NCI-H2029 treated with DMSO at 0.1 percent for 48 hours (cell line): ENCODE measurements around the gene THRB.
"Not testable (repeated sequence)": the region's sequence is repeated elsewhere in the genome, so short reads cannot be mapped to it uniquely, and the experiment has no call there.

Source experiments
- DNase-seq: peaks from one replicate; lab custom pipeline; 2025; lab: John Stamatoyannopoulos, UW

The THRB gene

DNA sequence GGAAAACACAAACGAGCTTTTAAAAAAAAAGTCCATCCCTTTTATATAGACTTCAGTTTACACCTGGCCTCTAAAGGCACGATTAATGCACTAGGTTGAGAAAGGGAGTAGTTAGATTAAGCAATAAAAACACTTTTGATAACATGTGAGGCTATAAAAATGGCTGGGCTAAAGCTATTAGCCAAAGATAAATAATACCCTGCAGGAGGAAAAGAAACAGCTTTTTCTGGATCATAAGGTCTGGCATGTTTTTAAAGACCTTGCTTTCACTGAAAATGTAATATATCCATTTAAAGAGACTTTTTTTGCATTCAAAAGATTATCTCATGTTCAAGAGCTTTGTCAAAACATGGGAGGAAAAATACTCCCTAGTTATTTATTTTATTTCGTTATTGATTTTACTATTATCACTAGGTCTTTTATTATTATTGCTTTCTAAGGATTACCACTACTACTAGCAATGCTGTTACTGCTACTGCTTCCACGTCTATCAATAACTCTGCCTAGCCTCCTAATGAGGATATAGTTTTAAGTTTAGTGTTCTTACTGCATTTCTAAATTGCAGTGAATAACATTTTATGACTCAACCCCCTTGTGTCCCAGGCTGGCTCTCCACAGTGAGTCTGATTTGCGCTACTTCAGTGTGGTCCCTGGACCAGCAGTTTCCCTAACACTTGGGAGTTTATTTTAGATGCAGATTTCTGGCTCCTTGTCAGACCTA lies 93.4 kb downstream of the THRB start:
- no peak for DNase-seq

DNA sequence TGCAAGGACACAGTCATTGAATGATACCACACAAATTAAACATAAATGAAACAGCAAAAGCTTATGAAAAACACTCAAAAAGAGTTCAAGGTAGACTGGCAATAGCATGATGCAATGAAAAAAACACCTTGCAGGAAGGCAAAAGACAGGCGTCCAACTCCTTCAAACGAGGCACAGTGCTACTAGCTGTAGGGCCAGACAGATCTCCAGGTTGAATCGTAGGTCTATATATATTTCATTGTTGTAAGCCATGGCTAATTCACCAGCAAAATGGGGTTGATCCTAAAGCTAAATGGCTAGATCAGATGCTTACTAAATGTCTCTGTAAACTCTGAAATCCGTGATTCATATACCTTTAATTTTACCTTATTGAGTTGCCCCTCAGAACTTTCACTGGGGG lies 94.2 kb downstream of the THRB start:
- DNase-seq, result no peak

DNA sequence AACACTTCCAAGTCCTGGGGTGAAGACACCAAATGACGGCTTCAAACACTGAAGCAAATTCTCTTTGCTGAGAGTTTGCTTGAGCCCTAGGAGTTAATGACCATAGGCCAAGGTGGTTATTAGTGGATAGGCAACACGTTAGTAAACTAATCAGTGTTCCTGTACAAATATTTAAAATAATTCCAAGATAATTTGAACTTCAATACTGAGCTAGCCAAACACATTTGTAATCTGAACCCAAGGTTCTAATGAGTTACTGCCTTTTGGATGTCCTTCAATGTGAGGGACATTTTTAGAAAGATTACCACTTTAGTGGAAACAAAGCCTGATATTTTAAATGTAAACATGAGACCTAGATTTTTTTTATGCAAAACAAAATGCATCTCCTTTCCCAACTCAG lies 94.6 kb downstream of the THRB start:
- DNase-seq, result no peak

DNA sequence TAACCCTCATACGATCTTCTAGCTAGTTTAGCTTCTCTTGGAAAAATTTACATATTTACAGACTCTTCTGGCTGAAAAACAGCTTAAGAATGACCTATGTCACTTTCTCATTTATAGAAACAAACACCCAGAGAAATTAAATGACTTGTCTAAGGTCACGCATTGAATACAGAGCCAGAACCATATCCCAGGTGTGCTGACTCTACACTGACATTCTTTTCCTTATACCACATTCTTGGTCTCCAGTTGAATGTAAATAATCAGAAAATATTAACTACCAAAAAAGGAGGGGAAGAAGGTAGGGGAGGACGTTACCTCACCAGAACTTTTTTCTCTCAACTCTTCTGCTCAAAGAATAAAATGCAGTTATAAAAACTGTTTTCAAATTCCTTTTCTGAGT lies 95.0 kb downstream of the THRB start:
- no peak for DNase-seq

DNA sequence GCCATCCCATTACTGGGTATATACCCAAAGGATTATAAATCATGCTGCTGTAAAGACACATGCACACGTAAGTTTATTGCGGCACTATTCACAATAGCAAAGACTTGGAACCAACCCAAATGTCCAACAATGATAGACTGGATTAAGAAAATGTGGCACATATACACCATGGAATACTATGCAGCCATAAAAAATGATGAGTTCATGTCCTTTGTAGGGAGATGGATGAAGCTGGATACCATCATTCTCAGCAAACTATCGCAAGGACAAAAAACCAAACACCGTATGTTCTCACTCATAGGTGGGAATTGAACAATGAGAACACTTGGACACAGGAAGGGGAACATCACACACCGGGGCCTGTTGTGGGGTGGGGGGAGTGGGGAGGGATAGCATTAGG lies 95.9 kb downstream of the THRB start:
- not testable (repeated sequence) for DNase-seq

DNA sequence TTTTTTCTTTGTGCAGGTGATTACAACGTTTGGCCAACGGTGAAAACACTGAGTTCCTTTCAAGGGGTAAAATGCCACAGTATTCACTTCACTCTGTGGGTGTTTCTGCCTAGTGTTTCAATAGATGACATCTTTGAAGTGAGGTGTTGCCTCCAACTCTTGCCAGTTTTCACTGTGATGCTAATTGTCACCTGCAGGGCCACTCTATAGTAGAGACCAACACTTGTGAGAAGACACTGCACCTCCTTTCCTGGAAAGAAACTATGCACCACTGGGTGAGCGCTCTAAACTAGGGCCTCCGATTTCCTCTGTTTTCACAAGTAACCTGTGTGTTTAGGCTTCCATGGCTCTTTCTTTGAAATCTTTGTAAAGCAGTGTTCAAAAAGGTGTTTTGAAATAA lies 98.3 kb downstream of the THRB start:
- DNase-seq, result no peak

DNA sequence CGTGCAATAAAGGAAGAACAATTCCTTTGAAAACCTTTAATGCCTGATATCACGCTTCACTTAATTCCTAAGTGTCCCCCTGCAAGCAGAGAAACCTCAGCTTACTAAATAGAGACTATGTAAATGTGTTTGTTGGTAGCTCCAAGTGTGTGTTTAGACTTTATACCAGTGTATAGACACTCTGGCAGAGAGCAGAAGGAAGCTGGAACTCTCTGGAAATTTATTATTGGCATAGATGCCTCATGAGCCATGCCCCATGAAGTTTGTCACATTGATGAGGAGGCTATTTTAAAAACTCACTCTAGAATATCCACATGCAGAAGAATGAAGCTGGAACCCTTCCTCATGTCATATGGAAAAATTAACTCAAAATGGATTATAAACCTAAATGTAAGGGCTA lies 99.9 kb downstream of the THRB start:
- DNase-seq, result no peak

DNA sequence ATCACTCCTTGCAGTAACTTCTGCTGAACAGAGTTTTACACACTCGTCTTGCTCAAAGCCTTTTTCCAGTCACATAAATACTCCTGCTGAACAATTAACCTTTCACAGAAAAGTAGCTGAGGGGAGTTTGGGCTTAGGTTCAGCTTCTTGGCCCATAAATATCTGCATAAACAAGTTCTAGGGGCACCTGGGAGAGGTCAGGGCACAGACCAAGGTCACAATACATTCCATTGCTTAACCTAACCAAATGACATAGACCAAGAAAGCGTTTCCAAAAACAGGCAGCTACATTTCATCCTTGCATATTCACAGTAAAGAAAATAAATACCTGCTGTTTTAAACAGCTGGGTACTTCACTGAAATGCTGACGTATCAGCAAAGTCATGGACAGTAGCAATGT lies 101.3 kb downstream of the THRB start:
- DNase-seq, result no peak

DNA sequence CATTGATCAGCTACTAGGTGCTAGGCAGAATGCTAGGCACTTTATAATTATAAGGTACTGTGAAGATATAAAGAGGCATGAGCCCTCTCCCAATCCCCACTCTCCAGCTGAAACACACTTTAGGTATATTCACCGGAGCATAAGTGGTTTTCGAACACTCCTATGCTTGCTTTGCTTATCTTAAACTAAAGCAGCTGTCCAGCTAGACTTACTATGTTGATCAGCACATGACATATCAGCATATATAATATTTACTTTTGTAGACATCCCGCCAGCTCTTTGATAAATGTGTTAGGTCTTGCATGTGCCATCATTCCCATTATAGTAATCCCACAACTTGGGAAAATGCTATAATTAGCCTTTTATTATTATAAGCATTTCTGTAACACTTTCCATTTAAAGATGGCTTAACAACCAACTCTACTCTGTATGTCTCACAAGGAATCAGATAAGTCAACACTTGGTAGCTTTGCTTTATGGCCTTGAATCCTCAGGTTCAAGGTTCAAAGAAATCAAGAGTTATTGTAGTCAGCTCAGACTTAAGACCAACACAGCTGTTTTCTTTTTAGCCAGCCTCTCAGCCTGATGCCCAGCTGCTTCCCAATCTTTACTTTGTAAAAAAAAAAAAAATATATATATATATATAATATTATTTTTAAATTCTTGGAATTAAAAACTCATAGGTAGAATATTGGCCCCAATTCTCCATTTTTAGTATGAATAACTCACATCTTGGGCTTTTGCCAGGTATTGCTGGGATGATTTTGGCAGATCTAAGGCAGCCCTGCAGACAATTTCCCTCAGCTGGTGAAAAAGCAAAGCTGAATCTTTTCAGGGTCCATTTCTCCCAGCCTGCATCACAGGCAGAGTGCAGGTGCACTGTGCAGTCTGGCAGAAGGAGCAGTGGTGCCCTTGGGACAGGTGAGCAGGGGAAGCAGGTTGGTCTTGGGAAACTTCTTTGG lies 104.2 kb downstream of the THRB start:
- no peak for DNase-seq

DNA sequence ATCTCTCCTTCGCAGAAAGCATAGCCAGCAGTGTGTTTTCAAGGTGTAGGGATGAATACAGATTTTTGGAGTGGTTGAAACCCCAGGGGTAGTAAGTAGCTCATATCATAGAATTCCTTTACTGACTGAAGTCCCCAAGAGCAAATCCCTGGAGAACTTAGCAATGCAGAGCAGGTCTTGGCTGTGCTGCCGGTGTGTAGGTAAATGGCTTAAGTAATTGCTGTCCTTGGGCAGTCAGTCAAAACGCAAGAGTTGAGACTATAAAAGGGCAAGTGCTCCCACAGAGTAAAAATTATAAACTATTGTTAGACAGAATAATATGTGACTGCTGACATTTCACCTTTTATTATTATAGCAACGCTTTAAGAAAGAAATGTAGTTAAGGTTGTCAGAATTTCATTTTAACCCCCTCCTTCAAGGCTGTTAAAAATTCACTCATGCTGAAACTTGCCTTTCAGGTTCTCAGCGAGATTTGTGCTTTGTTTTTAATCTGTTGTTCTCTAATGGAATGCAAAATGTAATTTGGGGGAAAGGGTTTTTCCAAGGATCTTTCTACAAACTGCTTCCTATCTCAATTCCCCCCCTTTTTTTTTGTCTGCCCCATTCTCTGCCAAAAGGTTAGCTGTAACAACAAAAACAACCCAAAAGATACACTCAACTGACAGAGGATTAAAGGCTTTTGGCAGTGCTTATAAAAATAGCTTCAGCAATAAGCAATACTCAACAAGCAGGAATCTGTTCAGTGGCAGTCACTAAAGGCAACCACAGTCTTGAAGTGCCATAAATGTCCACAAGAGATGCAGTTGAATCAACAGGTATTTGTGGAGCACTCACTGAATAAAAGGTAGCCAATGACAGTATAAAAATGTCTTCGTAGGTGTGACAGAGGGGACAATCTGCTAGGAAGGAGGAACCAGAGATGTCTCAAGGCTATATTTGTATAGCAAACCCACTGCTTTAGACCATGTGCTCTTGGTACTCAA lies 105.3 kb downstream of the THRB start:
- DNase-seq, result no peak

DNA sequence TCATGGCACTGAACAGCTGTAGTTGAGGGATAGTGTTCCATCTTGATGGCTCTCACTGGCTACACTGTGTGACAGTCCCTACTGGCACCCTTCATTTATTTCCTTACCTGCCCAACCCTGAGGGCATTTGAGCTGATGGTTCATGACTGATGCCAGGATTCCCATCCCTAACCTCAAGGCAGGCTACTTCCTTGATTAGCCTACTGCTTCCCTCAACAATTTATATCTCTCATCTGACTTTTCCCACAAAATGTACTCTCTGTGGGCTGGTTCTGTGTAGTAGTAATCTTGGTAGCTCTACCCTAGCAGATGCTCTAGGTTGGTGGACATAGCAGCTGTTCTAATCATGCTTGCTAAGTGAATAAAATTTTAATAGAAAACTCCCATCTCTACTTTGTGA lies 106.0 kb downstream of the THRB start:
- no peak for DNase-seq

DNA sequence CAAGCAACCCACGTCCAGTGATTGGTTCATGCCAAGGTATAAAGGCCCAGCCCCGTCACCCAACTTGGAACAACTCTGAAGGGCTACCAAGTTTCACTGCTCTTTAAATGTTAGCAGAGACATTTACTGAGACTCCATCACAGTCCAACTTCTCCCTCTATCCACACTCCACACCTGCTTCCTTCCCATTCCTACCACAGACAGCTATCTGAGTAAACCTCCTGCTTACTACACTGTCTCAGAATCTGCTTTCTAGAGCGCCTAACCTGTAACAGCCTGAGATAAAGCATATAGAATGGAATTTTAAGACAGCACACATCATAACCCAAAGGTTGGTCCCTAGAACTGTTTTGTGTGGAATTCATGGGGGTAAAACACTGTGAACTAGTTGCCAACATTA lies 106.5 kb downstream of the THRB start:
- DNase-seq, result no peak

DNA sequence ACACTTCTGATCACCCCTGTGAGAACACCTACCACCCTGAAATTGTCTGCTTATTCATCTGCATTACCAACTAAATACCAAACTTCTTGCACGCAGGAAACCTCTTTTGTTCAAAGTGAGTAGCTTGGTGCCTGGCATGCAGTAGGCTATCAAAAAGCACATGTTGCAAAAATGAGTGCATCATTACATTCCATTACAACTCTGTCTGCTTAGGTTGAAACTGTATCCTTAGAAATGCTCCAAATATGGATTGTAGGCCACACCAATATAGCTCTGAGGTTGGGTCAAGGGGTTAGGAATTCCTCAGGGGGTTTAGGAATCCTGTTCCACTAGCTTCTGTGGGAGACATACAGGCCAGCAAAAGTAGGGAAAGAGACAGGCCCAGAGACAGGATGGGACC lies 107.2 kb downstream of the THRB start:
- no peak for DNase-seq

DNA sequence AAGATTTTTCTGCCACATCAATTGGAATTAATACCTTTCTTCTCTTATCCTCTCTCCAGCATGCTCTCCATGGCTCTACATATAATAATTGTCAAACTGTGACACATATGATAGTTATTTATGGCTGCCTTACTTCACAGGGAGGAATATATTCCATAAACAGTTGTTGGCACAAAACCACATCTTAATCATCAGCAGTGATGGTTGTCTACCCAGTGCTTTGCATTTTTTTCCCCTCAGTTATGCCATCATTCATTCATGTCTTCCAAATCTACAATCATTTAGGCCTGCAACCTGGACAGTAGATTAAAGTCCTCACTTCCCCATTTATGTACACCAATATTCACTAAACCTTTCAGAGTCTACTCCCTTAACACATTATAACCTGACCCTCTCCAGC lies 107.7 kb downstream of the THRB start:
- DNase-seq, result no peak

DNA sequence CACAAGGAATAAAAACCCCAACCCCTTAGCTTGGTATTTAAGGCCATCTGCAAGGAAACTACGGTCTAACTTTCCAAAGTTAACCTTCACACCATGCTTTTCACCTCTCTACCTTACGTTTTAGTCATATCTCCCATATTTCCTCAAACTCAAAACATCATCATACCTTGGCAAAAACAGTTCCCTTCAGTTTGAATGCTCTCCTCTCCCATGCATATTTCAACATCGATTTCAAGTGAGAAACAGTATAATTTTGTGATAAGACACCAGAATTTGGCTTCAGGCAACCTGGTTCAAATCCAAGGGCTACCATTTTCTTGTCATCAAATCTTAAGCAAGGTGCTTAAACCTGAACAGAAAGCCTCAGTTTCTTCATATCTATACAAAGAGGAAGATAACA lies 108.2 kb downstream of the THRB start:
- DNase-seq, result no peak

DNA sequence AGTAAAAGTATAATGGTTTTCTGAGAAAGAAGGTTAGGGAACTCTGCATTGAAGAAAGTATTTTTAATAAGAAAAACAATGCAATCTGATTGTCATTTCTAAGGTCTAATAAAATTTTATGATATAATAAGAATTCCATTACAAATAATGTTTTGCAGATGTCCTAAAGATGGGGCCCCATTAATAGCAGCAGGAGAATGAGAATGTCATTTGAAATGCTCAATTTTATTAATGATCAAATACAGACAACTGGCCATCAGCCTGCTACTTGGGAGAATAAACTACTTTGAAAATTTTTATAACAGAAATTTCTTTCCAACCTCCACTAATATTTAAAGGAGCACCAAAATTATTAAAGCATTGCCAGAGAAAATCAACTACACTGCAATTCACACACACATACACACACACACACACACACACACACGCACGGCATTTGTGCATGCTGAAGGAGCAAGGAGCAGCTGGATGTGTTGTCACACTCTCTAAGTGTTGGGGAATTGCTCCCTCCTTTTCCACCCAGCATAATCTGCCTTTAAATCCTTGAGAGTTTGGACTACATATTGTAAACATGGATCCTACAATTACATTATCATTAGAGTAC lies 109.5 kb downstream of the THRB start:
- DNase-seq, result no peak

DNA sequence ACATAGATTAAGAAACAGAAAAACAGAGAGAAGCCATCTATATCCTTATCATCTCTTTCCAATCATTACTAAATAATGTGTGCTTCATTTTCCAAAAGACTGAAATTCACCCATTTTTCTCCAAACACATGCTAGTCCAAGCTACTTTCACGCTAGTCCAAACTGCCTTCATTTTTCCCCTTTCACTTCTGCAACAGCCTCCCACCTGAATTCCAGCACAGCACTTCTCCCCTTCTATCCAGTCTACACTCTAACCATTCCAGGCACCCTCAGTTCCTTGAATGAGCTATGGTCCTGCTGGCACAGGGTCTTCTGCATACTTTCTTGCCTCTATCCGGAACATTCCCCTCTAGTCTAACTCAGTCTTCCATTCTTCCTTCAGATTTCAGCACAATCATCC lies 112.0 kb downstream of the THRB start:
- no peak for DNase-seq

DNA sequence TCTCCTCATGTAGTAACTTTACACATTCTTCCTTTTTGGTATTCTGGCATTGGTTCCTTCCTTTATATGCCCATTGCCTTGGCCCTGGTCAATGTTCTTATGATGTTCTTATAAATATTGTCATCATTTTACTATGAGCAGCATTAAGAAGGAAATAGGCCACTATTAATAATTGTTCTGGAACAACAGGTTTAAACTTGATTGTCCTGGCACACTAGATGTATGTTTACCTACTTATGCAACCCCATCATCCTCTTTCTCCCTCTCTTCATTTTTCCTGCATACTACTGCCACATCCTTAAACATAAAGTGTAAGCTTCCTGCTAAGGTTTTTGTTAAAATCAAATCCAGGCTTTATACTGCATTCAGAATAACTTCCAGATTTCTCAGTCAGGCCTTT lies 114.7 kb downstream of the THRB start:
- no peak for DNase-seq

DNA sequence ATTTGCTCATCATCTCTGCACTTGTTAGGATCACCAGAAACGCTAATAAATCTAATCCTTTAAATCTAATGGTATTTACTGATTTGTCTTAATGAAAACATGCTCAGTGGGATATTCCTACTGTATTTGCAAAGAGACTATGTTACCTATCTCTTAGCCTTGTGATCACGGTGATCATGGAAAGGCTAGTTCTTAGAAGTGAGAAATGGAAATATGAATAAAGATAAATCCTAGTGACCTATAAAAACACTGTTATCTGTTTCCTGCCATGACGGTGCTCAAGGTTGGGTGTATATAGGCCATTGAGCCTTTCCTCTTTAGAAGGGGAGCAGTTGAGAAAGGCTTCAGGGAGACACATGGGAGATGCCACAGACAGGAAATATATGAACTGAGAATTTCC lies 116.3 kb downstream of the THRB start:
- no peak for DNase-seq

DNA sequence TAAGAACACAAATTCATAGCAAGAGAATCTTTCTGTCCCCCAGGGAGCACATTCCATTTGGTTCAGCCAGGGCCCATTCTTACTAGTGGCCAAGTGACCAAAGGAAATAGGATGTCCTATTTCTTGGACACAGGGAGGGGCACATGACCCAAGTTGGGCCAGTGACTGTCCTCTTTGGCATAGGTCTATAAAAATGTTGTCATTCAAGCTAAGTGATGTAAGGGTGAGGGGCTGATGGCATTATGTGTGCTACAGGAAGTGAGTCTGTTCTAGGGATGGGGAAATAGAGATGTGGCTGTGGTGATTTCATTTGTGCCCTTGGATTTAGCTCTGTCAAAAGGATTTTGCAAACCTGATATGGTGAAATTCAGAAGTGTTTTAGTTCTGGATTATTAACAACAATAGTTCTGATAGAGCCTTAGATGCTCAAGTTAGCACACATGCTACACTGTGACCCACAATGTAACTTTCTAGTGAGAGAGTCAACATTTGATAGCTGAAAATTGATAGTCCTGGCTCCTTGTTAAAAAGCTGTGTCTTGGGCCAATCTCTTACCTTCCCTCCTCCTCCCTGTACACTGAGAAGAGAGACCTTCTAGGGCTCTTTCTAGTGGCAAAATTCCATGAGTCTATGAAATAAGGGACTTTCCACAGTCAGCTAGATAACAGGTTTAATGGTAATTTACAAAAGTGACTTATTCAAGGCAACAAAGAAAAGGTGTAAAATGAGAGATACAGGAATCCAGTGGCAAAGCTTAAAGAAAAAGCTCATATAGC lies 117.2 kb downstream of the THRB start:
- no peak for DNase-seq

DNA sequence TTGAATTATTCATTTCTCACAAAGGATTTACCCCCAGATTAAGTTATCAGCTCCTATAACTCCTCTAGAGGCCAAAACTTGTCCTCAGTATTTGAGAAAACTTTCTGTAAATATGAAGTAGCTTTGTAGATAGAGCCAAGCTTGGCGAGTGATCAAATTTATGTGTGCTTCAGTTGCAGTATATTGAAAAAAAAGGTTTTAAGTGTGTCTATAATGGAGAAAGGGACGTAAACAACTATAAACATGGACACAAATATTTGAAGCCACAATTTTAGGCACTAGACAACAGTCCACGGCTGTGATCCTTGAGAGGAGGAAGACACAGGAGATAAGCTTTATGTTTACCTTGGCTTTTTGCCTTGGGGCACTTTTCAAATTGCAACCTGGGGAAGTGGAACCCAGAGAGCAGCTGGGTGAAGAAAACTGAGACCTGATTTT lies 118.7 kb downstream of the THRB start:
- no peak for DNase-seq
